Retinal pigment epithelial cell (primary cell): ENCODE data around the gene SATB2.

Experiments used
- DNase-seq: peaks from one replicate; pipeline ENCODE4 v3.0.0-alpha.2; 2010; ENCODE audit warnings: low read depth
- H3K4me3 ChIP-seq: 2 replicates; pipeline ENCODE4 v1.5.1; 2011; ENCODE audit warnings: mild to moderate bottlenecking, low read length, control low read depth, moderate library complexity
- CTCF ChIP-seq: conservative IDR thresholded peaks from 2 replicates; pipeline ENCODE4 v1.5.1; 2011; ENCODE audit warnings: low read depth, low read length, control low read depth, inconsistent platforms

Gene SATB2

GRCh38 chr2:199449455-199449854 lies 8.3 kb downstream of the SATB2 start:
- no peak for TF ChIP-seq CTCF
- DNase-seq: no peak
- no peak overlapping the region for H3K4me3 ChIP-seq

- no peak for DNase-seq
- H3K4me3 ChIP-seq: no peak overlapping the region
- no peak for TF ChIP-seq CTCF
These were observed 10.7 kb downstream of the SATB2 start for GRCh38 chr2:199446996-199447576.

GRCh38 chr2:199444749-199445148 lies 13.0 kb downstream of the SATB2 start:
- H3K4me3 ChIP-seq: no peak overlapping the region
- DNase-seq: no peak
- TF ChIP-seq CTCF: no peak

GRCh38 chr2:199443589-199444130 lies 14.1 kb downstream of the SATB2 start:
- no peak overlapping the region for H3K4me3 ChIP-seq
- DNase-seq: no peak
- TF ChIP-seq CTCF: no peak

GRCh38 chr2:199442173-199442572 lies 15.6 kb downstream of the SATB2 start:
- DNase-seq: no peak
- no peak overlapping the region for H3K4me3 ChIP-seq
- TF ChIP-seq CTCF: no peak

- DNase-seq: no peak
- TF ChIP-seq CTCF: no peak
These were observed 16.0 kb downstream of the SATB2 start for GRCh38 chr2:199441759-199442158.

GRCh38 chr2:199440118-199440517 lies 17.6 kb downstream of the SATB2 start:
- peak; percentile 2 for TF ChIP-seq CTCF
- DNase-seq: no peak
- no peak overlapping the region for H3K4me3 ChIP-seq

More at GRCh38 chr2:199441759-199442158, 16.0 kb downstream of the SATB2 start:
- H3K4me3 ChIP-seq: no peak overlapping the region
